Cardiac muscle cell (in vitro differentiated cells and primary cell): ENCODE data around the gene C11orf58. TPM values are rescaled to one million over a fixed set of nuclear protein-coding genes. Genes with fewer than 3 reads are reported as not detected.

Experiments used
- DNase-seq, 2 donors: peaks; one replicate each; pipeline versions ENCODE4 v3.0.0 to v3.0.0-alpha.2; 2010 to 2017; ENCODE audit warnings: low read depth in 1 of 2, low spot score in 1 of 2
- H3K27ac ChIP-seq: fragments of 200-600 bp; sonication (generic); 2 replicates; pipeline ENCODE4 v1.5.1; 2016
- H3K27me3 ChIP-seq: fragments of 200-600 bp; sonication (generic); 2 replicates; pipeline ENCODE4 v1.6.0; 2016; ENCODE audit warnings: control low read depth
- H3K36me3 ChIP-seq: fragments of 200-600 bp; sonication (generic); 2 replicates; pipeline ENCODE4 v1.5.1; 2016; ENCODE audit warnings: control low read depth
- H3K4me1 ChIP-seq: fragments of 200-600 bp; sonication (generic); 2 replicates; pipeline ENCODE4 v1.8.1; 2017; ENCODE audit warnings: low read depth, mild to moderate bottlenecking, mixed run types
- H3K4me3 ChIP-seq: fragments of 200-600 bp; sonication (generic); 2 replicates; pipeline ENCODE4 v1.5.1; 2016; ENCODE audit warnings: mild to moderate bottlenecking
- H3K9me3 ChIP-seq: fragments of 200-600 bp; sonication (generic); 2 replicates; pipeline ENCODE4 v1.5.1; 2017; ENCODE audit warnings: low read depth, mild to moderate bottlenecking, control low read depth
- polyA plus RNA-seq: library from polyadenylated mRNA; unstranded; fragments of >200 nt; fragmentation: Nextera tagmentation; extraction: Ambion mirVana; gene quantifications from 2 replicates; pipeline ENCODE4 v1.2.1, GENCODE V29; 2016
- total RNA-seq: library from RNA; depleted of rRNA; stranded (reverse); fragments of >200 nt; gene quantifications from 2 replicates; pipeline ENCODE4 v1.2.3, GENCODE V29; 2016
- TF ChIP-seq, protein P1 (sequence below): IDR thresholded peaks from 2 replicates; pipeline ENCODE4 v1.5.1; 2012; ENCODE audit warnings: low read depth, mild to moderate bottlenecking, low read length

Gene C11orf58
- total and polyA plus RNA-seq, 2 experiments from 2014 or later, result 157 to 232 TPM

DNA sequence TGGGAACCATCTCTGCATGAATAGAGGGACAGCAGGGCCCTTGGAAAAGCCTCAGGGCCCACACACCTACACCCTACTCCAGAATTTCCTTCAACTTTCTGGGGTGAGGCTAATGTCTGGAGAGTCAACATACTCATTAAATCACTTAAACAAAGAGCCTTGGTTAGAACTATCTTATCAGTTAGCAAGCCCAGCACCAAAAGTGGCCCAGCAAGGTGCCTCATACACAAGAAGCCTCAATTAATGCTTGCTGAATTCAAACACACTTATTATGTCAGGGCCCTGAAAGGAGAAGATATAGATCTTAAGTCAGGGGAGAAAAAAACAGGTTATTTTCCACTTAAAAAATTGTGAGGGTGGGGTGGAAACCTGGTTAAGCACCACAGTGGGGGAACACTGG, 61.4 kb downstream of the C11orf58 start:
- peaks cover 23% of the 10 kb centered on the region for H3K36me3 ChIP-seq
- TF ChIP-seq, protein P1, sequence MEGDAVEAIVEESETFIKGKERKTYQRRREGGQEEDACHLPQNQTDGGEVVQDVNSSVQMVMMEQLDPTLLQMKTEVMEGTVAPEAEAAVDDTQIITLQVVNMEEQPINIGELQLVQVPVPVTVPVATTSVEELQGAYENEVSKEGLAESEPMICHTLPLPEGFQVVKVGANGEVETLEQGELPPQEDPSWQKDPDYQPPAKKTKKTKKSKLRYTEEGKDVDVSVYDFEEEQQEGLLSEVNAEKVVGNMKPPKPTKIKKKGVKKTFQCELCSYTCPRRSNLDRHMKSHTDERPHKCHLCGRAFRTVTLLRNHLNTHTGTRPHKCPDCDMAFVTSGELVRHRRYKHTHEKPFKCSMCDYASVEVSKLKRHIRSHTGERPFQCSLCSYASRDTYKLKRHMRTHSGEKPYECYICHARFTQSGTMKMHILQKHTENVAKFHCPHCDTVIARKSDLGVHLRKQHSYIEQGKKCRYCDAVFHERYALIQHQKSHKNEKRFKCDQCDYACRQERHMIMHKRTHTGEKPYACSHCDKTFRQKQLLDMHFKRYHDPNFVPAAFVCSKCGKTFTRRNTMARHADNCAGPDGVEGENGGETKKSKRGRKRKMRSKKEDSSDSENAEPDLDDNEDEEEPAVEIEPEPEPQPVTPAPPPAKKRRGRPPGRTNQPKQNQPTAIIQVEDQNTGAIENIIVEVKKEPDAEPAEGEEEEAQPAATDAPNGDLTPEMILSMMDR, result no peak
- no peaks in the 10 kb centered on the region for H3K9me3 ChIP-seq
- H3K4me3 ChIP-seq, result no peak overlapping the region
- no peaks in the 10 kb centered on the region for H3K27me3 ChIP-seq
- H3K4me1 ChIP-seq, result peaks cover 13% of the 10 kb centered on the region
- no peak for DNase-seq
- H3K27ac ChIP-seq, result peak overlapping the region; percentile 24

- Histone ChIP-seq H3K27me3 (no peaks in the 10 kb centered on the region), H3K36me3 (peaks cover 18% of the 10 kb centered on the region), H3K9me3 (no peaks in the 10 kb centered on the region), H3K27ac (peak overlapping the region; percentile 24), H3K4me3 (no peak overlapping the region), H3K4me1 (peaks cover 13% of the 10 kb centered on the region)
- TF ChIP-seq, protein P1, result no peak
- no peak for DNase-seq
These were observed 61.9 kb downstream of the C11orf58 start for GRCh38 chr11:16800382-16800781.

GRCh38 chr11:16801288-16801980, 63.0 kb downstream of the C11orf58 start:
- Histone ChIP-seq H3K36me3 (peaks cover 15% of the 10 kb centered on the region), H3K9me3 (no peaks in the 10 kb centered on the region), H3K4me1 (peaks cover 13% of the 10 kb centered on the region), H3K27ac (peak overlapping the region; percentile 19), H3K27me3 (no peaks in the 10 kb centered on the region), H3K4me3 (no peak overlapping the region)
- TF ChIP-seq, protein P1, result no peak
- peak in 1 of 2 donors; percentile 52 for DNase-seq

DNA sequence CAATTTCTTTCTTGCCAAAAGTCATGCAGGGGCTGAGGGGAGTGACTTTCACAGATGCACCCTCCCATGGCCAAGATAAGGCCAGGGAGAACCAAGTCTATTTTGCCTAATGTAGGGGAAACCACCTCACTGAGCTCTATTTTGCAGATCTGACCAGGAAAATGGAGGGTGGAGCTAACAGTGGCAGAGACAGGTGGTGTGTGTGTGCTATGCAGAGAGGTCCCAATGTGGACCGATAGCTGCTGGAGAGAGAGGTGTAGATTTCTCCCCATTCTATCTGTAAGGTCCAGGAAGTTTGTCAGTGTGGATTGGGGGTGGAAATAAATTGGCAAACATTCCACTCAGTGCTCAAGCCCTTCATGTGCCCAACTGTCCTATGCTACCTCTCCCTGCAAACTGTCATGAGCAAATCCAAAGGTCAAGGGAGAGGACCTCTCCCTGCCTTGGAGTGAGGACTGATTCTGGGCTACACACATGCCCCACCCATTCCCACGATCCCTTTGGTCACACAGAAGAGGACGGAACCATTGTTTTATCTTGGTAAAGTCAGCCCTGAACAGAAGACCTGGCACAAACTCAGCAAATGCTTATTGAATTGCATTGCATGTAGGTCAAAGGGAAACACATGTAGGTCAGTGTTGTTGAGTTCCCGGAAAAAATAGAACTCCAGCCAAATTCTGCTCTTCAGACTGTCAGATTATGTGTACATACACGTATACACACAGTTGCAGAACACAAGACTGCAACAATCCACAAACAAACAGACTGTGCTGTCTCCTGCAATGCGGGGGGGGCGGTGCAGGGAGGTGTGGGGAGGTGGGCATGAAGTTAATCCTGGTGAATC, 65.9 kb downstream of the C11orf58 start:
- peak in 1 of 2 donors; percentile 94 for DNase-seq
- Histone ChIP-seq H3K27ac (peak overlapping the region; percentile 58), H3K4me3 (no peak overlapping the region)

DNA sequence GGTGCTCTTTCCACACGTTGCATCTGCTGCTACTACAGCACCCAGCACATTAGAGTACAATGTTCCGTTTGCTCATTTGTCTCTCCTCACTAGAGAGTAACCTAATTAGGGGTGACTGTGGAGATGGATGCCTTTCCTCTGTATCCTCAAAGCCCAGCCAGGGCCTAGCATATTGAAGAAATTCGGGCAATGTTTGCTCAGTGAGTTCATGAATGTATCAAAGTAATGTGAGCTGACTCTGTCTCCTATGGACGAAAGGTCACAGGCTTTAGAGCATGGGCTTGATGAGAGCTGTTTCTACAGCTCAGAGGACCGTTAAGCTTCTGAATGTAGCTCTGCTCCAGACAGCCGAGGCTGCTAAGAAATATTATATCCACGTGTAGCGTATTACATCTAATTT, 67.5 kb downstream of the C11orf58 start:
- TF ChIP-seq, protein P1, result no peak
- no peak for DNase-seq
- no peaks in the 10 kb centered on the region for H3K9me3 ChIP-seq
- H3K27me3 ChIP-seq, result no peaks in the 10 kb centered on the region
- H3K36me3 ChIP-seq, result peaks cover 33% of the 10 kb centered on the region
- no peak overlapping the region for H3K4me3 ChIP-seq
- H3K27ac ChIP-seq, result no peak overlapping the region
- peaks cover 18% of the 10 kb centered on the region for H3K4me1 ChIP-seq

More for the DNA sequence above, 65.9 kb downstream of the C11orf58 start:
- peaks cover 19% of the 10 kb centered on the region for H3K4me1 ChIP-seq
- peaks cover 27% of the 10 kb centered on the region for H3K36me3 ChIP-seq
- TF ChIP-seq, protein P1, result no peak
- no peaks in the 10 kb centered on the region for H3K27me3 ChIP-seq
- no peaks in the 10 kb centered on the region for H3K9me3 ChIP-seq
